ENCODE results near the gene CDHR5.

GRCh38 chr11:662689-663274 lies 38.0 kb upstream of the CDHR5 start:
- TF ChIP-seq CTCF (IDR thresholded peaks at IDR 0.05) (peak; percentile 66 to 82 (median 75)), POLR2A (IDR thresholded peaks at IDR 0.05) (no peak)

Data from testis (tissue), 2 donors.